Activated CD4-positive, alpha-beta memory T cell treated with anti-CD3 and anti-CD28 coated beads for 36 hours (primary cell): ENCODE data around the gene KCNIP2. TPM values are rescaled to one million over a fixed set of nuclear protein-coding genes. Genes with fewer than 3 reads are reported as not detected.

Experiments used
- total RNA-seq, 2 experiments: library from RNA; stranded (reverse); gene quantifications; one replicate each; pipeline ENCODE4 v1.2.3, GENCODE V29; 2021

The KCNIP2 gene
- total RNA-seq, 2 experiments from 2014 or later = 1.4 to 1.8 TPM

Other genes with a start within 250 kb of the KCNIP2 start
- 10 to 100 TPM; 36.3 to 37.1 TPM for gene FBXW4, start 148.6 kb downstream of the KCNIP2 start, total RNA-seq
- not detected for gene FGF8, start 67.7 kb downstream of the KCNIP2 start, total RNA-seq
- 100 to 1,000 TPM; 168 to 172 TPM for gene NPM3, start 60.4 kb downstream of the KCNIP2 start, total RNA-seq
- 100 to 1,000 TPM in 1 of 2 experiments, 10 to 100 TPM in 1; 93.2 to 105 TPM for gene OGA, start 25.4 kb downstream of the KCNIP2 start, total RNA-seq
- gene ARMH3, start 212.4 kb upstream of the KCNIP2 start, total RNA-seq = 10 to 100 TPM; 16.1 to 18.8 TPM
- 10 to 100 TPM; 22.3 TPM for gene HPS6, start 221.5 kb upstream of the KCNIP2 start, total RNA-seq